Testis (tissue), 2 donors: Measurements from ENCODE around the gene ZC3H10.

ENCODE experiments used
- CTCF ChIP-seq, 3 experiments: fragments of 450-650 bp in 2 of 3; fragments of 200-600 bp in 1 of 3; sonication (generic) in 1 of 3; IDR thresholded peaks; one replicate each; pipeline ENCODE4 v1.5.1; 2016 to 2019; ENCODE audit warnings: antibody characterized with exemption in 3 of 3, mild to moderate bottlenecking in 2 of 3, moderate library complexity in 1 of 3
- POLR2A ChIP-seq: fragments of 450-650 bp; IDR thresholded peaks from one replicate; pipeline ENCODE4 v1.6.1; 2017; ENCODE audit warnings: antibody characterized with exemption, mild to moderate bottlenecking, moderate library complexity

GRCh38 chr12:56104815-56105608, 13.1 kb upstream of the ZC3H10 start:
- TF ChIP-seq CTCF (IDR thresholded peaks at IDR 0.05): no peak
- TF ChIP-seq POLR2A: no peak
